ENCODE results near the gene PRR4.

PRR4 gene

GRCh38 chr12:10802587-10802986 is 46.7 kb downstream of the PRR4 start, which contains the start of gene TAS2R7:
Gene TAS2R7 (minus strand): TSS chr12:10802627. CDS start chr12:10802570, 57 bp downstream.
- in situ Hi-C loops (cut with MboI; ENCODE audit: low sequenced_read_pairs): no loop called here

DNA sequence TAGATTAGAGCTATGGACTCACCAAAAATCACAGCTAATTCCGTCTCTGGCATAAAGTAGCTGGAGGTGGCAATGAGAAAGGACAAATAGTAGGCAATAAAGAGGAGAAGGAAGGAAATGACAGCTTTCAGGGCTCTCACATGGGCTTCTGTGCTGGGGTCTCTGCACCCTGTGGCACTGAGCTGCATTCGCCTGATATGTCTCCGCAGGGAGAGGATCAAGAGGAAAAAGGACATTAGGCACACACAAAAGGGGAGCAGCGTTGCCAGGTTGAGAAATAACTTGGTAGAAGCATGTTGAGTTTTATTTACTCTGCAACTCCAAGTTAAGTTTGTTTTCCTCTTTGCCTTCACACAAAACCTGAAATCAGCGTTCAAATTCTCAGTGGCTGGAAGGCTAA is 47.5 kb downstream of the PRR4 start:
- in situ Hi-C loops (cut with MboI; ENCODE audit: low sequenced_read_pairs): no loop called here

Data from HL-60/S4 (cell line).